ENCODE results near the gene SLC37A3.
"Not testable (repeated sequence)": the region's sequence is repeated elsewhere in the genome, so short reads cannot be mapped to it uniquely, and the experiment has no call there.

The SLC37A3 gene

GRCh38 chr7:140315498-140316164 lies 82.7 kb downstream of the SLC37A3 start:
- H3K9me3 Mint-ChIP-seq, result peaks cover 13% of the 10 kb centered on the region
- no peak overlapping the region for H3K4me3 Mint-ChIP-seq
- peaks cover 3% of the 10 kb centered on the region for H3K27me3 Mint-ChIP-seq
- no peak overlapping the region for H3K27ac Mint-ChIP-seq
- peaks cover 5% of the 10 kb centered on the region for H3K4me1 Mint-ChIP-seq
- peaks cover 20% of the 10 kb centered on the region for H3K36me3 Mint-ChIP-seq

- no peak overlapping the region for H3K4me3 Mint-ChIP-seq
- peaks cover 13% of the 10 kb centered on the region for H3K9me3 Mint-ChIP-seq
- H3K4me1 Mint-ChIP-seq, result peaks cover 5% of the 10 kb centered on the region
- H3K27ac Mint-ChIP-seq, result no peak overlapping the region
- peaks cover 3% of the 10 kb centered on the region for H3K27me3 Mint-ChIP-seq
- peaks cover 20% of the 10 kb centered on the region for H3K36me3 Mint-ChIP-seq
These were observed 83.5 kb downstream of the SLC37A3 start for GRCh38 chr7:140314573-140315480.

- Mint-ChIP-seq H3K27me3 (peaks cover 3% of the 10 kb centered on the region), H3K27ac (no peak overlapping the region), H3K4me3 (no peak overlapping the region), H3K36me3 (peaks cover 14% of the 10 kb centered on the region), H3K9me3 (peaks cover 13% of the 10 kb centered on the region), H3K4me1 (peaks cover 5% of the 10 kb centered on the region)
These were observed 86.0 kb downstream of the SLC37A3 start for GRCh38 chr7:140312141-140312846.

GRCh38 chr7:140311128-140311527 lies 87.2 kb downstream of the SLC37A3 start:
- H3K9me3 Mint-ChIP-seq, result peaks cover 13% of the 10 kb centered on the region
- H3K4me3 Mint-ChIP-seq, H3K27me3 Mint-ChIP-seq, H3K4me1 Mint-ChIP-seq, H3K27ac Mint-ChIP-seq: not testable (repeated sequence)
- peaks cover 11% of the 10 kb centered on the region for H3K36me3 Mint-ChIP-seq

GRCh38 chr7:140310337-140311002 lies 87.9 kb downstream of the SLC37A3 start:
- H3K4me1 Mint-ChIP-seq, result peaks cover 5% of the 10 kb centered on the region
- H3K4me3 Mint-ChIP-seq, result no peak overlapping the region
- H3K36me3 Mint-ChIP-seq, result peaks cover 11% of the 10 kb centered on the region
- no peak overlapping the region for H3K27ac Mint-ChIP-seq
- H3K9me3 Mint-ChIP-seq, result peaks cover 13% of the 10 kb centered on the region
- peaks cover 3% of the 10 kb centered on the region for H3K27me3 Mint-ChIP-seq

GRCh38 chr7:140308060-140308459 lies 90.3 kb downstream of the SLC37A3 start:
- no peak overlapping the region for H3K27ac Mint-ChIP-seq
- peaks cover 11% of the 10 kb centered on the region for H3K36me3 Mint-ChIP-seq

GRCh38 chr7:140304191-140304799 lies 94.0 kb downstream of the SLC37A3 start:
- no peaks in the 10 kb centered on the region for H3K4me1 Mint-ChIP-seq
- no peaks in the 10 kb centered on the region for H3K9me3 Mint-ChIP-seq
- no peak overlapping the region for H3K4me3 Mint-ChIP-seq
- H3K27ac Mint-ChIP-seq, result no peak overlapping the region
- H3K27me3 Mint-ChIP-seq, result no peaks in the 10 kb centered on the region
- no peaks in the 10 kb centered on the region for H3K36me3 Mint-ChIP-seq

More at GRCh38 chr7:140308060-140308459, 90.3 kb downstream of the SLC37A3 start:
- Mint-ChIP-seq H3K4me1 (peaks cover 5% of the 10 kb centered on the region), H3K4me3 (no peak overlapping the region), H3K27me3 (peaks cover 2% of the 10 kb centered on the region), H3K9me3 (peaks cover 13% of the 10 kb centered on the region)

- Mint-ChIP-seq H3K27ac (no peak overlapping the region), H3K9me3 (no peaks in the 10 kb centered on the region), H3K4me3 (no peak overlapping the region), H3K4me1 (peaks cover 4% of the 10 kb centered on the region), H3K36me3 (no peaks in the 10 kb centered on the region), H3K27me3 (no peaks in the 10 kb centered on the region)
These were observed 97.8 kb downstream of the SLC37A3 start for GRCh38 chr7:140300243-140301136.

- Mint-ChIP-seq H3K9me3 (no peaks in the 10 kb centered on the region), H3K27ac (no peak overlapping the region), H3K36me3 (no peaks in the 10 kb centered on the region), H3K4me1 (peaks cover 4% of the 10 kb centered on the region), H3K27me3 (no peaks in the 10 kb centered on the region), H3K4me3 (no peak overlapping the region)
These were observed 100.1 kb downstream of the SLC37A3 start for GRCh38 chr7:140298213-140298612.

GRCh38 chr7:140297192-140297591 lies 101.1 kb downstream of the SLC37A3 start:
- Mint-ChIP-seq H3K9me3 (no peaks in the 10 kb centered on the region), H3K36me3 (no peaks in the 10 kb centered on the region), H3K27me3 (no peaks in the 10 kb centered on the region)

GRCh38 chr7:140295224-140295738 lies 103.0 kb downstream of the SLC37A3 start:
- H3K4me1 Mint-ChIP-seq, result peaks cover 4% of the 10 kb centered on the region
- H3K4me3 Mint-ChIP-seq, result no peak overlapping the region
- no peaks in the 10 kb centered on the region for H3K36me3 Mint-ChIP-seq
- no peaks in the 10 kb centered on the region for H3K27me3 Mint-ChIP-seq
- no peaks in the 10 kb centered on the region for H3K9me3 Mint-ChIP-seq
- H3K27ac Mint-ChIP-seq, result no peak overlapping the region

More at GRCh38 chr7:140297192-140297591, 101.1 kb downstream of the SLC37A3 start:
- peaks cover 4% of the 10 kb centered on the region for H3K4me1 Mint-ChIP-seq
- no peak overlapping the region for H3K4me3 Mint-ChIP-seq
- H3K27ac Mint-ChIP-seq, result no peak overlapping the region

- Mint-ChIP-seq H3K27ac (no peak overlapping the region), H3K4me3 (no peak overlapping the region), H3K4me1 (peaks cover 4% of the 10 kb centered on the region), H3K36me3 (no peaks in the 10 kb centered on the region), H3K27me3 (no peaks in the 10 kb centered on the region), H3K9me3 (no peaks in the 10 kb centered on the region)
These were observed 103.9 kb downstream of the SLC37A3 start for GRCh38 chr7:140294454-140294853.

GRCh38 chr7:140292438-140292837 lies 105.9 kb downstream of the SLC37A3 start:
- Mint-ChIP-seq H3K27me3 (no peaks in the 10 kb centered on the region), H3K4me3 (no peak overlapping the region), H3K36me3 (no peaks in the 10 kb centered on the region), H3K27ac (no peak overlapping the region), H3K9me3 (no peaks in the 10 kb centered on the region), H3K4me1 (no peaks in the 10 kb centered on the region)

GRCh38 chr7:140289804-140290203 lies 108.5 kb downstream of the SLC37A3 start:
- H3K27me3 Mint-ChIP-seq, result no peaks in the 10 kb centered on the region
- no peaks in the 10 kb centered on the region for H3K36me3 Mint-ChIP-seq
- no peak overlapping the region for H3K27ac Mint-ChIP-seq

More at GRCh38 chr7:140289804-140290203, 108.5 kb downstream of the SLC37A3 start:
- Mint-ChIP-seq H3K4me3 (no peak overlapping the region), H3K4me1 (no peaks in the 10 kb centered on the region), H3K9me3 (no peaks in the 10 kb centered on the region)
